OCI-LY3 (cell line): ENCODE results near the gene ATP8B4.

Source experiments
- EZH2phosphoT487 ChIP-seq: fragments of 200-600 bp; shearing (Covaris generic); IDR thresholded peaks from 2 replicates; pipeline ENCODE4 v1.6.1; 2018; ENCODE audit warnings: antibody characterized with exemption, mixed run types, low read depth
- TF ChIP-seq, protein P1 (sequence below): fragments of 200-600, 300-600 bp; sonication (generic); IDR thresholded peaks from 2 replicates; pipeline ENCODE4 v1.5.1; 2014; ENCODE audit warnings: antibody characterized with exemption, low read length, low read depth

- TF ChIP-seq, protein P1, sequence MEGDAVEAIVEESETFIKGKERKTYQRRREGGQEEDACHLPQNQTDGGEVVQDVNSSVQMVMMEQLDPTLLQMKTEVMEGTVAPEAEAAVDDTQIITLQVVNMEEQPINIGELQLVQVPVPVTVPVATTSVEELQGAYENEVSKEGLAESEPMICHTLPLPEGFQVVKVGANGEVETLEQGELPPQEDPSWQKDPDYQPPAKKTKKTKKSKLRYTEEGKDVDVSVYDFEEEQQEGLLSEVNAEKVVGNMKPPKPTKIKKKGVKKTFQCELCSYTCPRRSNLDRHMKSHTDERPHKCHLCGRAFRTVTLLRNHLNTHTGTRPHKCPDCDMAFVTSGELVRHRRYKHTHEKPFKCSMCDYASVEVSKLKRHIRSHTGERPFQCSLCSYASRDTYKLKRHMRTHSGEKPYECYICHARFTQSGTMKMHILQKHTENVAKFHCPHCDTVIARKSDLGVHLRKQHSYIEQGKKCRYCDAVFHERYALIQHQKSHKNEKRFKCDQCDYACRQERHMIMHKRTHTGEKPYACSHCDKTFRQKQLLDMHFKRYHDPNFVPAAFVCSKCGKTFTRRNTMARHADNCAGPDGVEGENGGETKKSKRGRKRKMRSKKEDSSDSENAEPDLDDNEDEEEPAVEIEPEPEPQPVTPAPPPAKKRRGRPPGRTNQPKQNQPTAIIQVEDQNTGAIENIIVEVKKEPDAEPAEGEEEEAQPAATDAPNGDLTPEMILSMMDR: no peak
- TF ChIP-seq EZH2phosphoT487: no peak
Measured at GRCh38 chr15:49898097-49898496, 220.9 kb downstream of the ATP8B4 start.
